Measurements from ENCODE around the gene RBMS1.

The RBMS1 gene

DNA sequence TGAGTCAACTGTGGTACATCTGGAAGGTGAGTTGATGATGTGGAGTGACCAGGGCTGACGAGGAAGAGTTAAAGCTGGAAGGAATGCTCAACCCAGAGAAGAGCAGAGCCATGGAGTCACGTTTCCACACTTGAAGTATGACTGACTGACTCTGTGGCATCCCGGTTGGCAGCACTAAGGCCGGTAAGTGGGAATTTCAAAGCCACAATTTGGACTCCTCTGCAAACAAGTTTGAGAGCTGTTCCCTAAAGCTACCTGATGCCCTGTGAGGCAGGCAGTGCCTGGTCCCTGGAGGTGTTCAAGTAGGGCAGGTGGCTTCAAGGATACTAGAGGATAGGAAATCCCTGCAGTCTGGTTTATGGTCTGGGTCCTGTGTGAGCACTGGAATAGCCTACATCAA, 224.2 kb downstream of the RBMS1 start:
- Histone ChIP-seq H3K9ac (peak overlapping the region; percentile 64; the same call in 1 of the 2 replicates), H2AFZ (ENCODE audit: low read depth) (peak overlapping the region; percentile 98), H3K79me2 (ENCODE audit: insufficient read depth, low read depth) (no peaks in the 10 kb centered on the region), H3K4me3 (IDR thresholded peaks at IDR 0.05; ENCODE audit: insufficient read depth, low read depth, low read length) (no peak overlapping the region), H3K27me3 (ENCODE audit: insufficient read depth, low read depth) (peaks cover 3% of the 10 kb centered on the region; the same call in 1 of the 2 replicates), H3K27ac (no peak overlapping the region), H3K36me3 (ENCODE audit: insufficient read depth) (no peaks in the 10 kb centered on the region), H4K20me1 (ENCODE audit: insufficient read depth) (no peaks in the 10 kb centered on the region), H3K4me2 (peak overlapping the region; percentile 48), H3K4me1 (ENCODE audit: low read depth, poor library complexity, severe bottlenecking) (peaks cover 35% of the 10 kb centered on the region)
- TF ChIP-seq CTCF (conservative IDR thresholded peaks at IDR 0.05; ENCODE audit: low read depth, low read length): no peak

DNA sequence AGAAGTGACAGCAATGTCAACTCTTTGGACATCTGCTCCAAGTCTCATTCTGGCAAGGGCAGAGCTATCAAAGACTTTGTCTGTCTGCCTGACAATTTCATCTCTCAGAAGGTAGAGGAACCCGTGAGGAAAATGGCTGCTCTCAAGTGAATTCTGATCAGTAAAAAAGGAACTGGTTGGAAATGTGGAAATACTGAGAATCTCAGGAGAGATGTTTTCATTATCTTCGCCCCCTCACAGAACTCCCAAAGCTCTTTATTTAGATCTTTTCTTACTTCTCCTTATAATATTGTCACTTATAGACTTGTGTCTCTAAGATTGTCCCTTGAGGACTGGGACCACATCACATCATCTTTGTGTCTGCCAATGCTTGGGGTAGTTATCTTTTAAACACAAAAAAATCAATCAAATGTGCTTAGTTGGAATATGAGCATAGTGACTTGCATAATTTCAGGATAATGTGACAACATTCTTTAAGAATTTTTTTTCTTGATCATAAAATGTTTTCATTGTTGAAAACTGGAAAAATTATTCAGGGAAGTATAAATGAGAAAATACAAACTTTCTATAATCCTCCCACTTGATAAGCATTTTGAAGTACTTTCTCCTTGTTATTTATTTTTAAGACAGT, 225.3 kb downstream of the RBMS1 start:
- no peak for TF ChIP-seq CTCF (conservative IDR thresholded peaks at IDR 0.05; ENCODE audit: low read depth, low read length)
- Histone ChIP-seq H3K79me2 (ENCODE audit: insufficient read depth, low read depth) (no peaks in the 10 kb centered on the region), H3K4me1 (ENCODE audit: low read depth, poor library complexity, severe bottlenecking) (peaks cover 35% of the 10 kb centered on the region), H4K20me1 (ENCODE audit: insufficient read depth) (no peaks in the 10 kb centered on the region), H2AFZ (ENCODE audit: low read depth) (no peak overlapping the region), H3K36me3 (ENCODE audit: insufficient read depth) (no peaks in the 10 kb centered on the region), H3K27me3 (ENCODE audit: insufficient read depth, low read depth) (peaks cover 3% of the 10 kb centered on the region; the same call in 1 of the 2 replicates), H3K4me2 (no peak overlapping the region), H3K27ac (no peak overlapping the region), H3K4me3 (IDR thresholded peaks at IDR 0.05; ENCODE audit: insufficient read depth, low read depth, low read length) (no peak overlapping the region), H3K9ac (no peak overlapping the region)

- Histone ChIP-seq H3K27ac (no peak overlapping the region), H2AFZ (ENCODE audit: low read depth) (no peak overlapping the region), H3K4me2 (no peak overlapping the region), H3K4me1 (ENCODE audit: low read depth, poor library complexity, severe bottlenecking) (peaks cover 35% of the 10 kb centered on the region), H3K36me3 (ENCODE audit: insufficient read depth) (no peaks in the 10 kb centered on the region), H4K20me1 (ENCODE audit: insufficient read depth) (no peaks in the 10 kb centered on the region), H3K27me3 (ENCODE audit: insufficient read depth, low read depth) (peaks cover 3% of the 10 kb centered on the region; the same call in 1 of the 2 replicates), H3K9ac (no peak overlapping the region), H3K4me3 (IDR thresholded peaks at IDR 0.05; ENCODE audit: insufficient read depth, low read depth, low read length) (no peak overlapping the region), H3K79me2 (ENCODE audit: insufficient read depth, low read depth) (no peaks in the 10 kb centered on the region)
- no peak for TF ChIP-seq CTCF (conservative IDR thresholded peaks at IDR 0.05; ENCODE audit: low read depth, low read length)
Measured at GRCh38 chr2:160267692-160268091, 225.9 kb downstream of the RBMS1 start.

- H3K36me3 ChIP-seq (ENCODE audit: insufficient read depth): no peaks in the 10 kb centered on the region
- H4K20me1 ChIP-seq (ENCODE audit: insufficient read depth): no peaks in the 10 kb centered on the region
- H3K4me3 ChIP-seq (IDR thresholded peaks at IDR 0.05; ENCODE audit: insufficient read depth, low read depth, low read length): no peak overlapping the region
- H3K79me2 ChIP-seq (ENCODE audit: insufficient read depth, low read depth): no peaks in the 10 kb centered on the region
- H3K4me1 ChIP-seq (ENCODE audit: low read depth, poor library complexity, severe bottlenecking): peaks cover 35% of the 10 kb centered on the region
- H2AFZ ChIP-seq (ENCODE audit: low read depth): no peak overlapping the region
- TF ChIP-seq CTCF (conservative IDR thresholded peaks at IDR 0.05; ENCODE audit: low read depth, low read length): no peak
- H3K27me3 ChIP-seq (ENCODE audit: insufficient read depth, low read depth): peaks cover 3% of the 10 kb centered on the region; the same call in 1 of the 2 replicates
- H3K4me2 ChIP-seq: peak overlapping the region; percentile 48; the same call in 1 of the 2 replicates
- H3K9ac ChIP-seq: no peak overlapping the region
- H3K27ac ChIP-seq: no peak overlapping the region
Measured at GRCh38 chr2:160267022-160267421, 226.6 kb downstream of the RBMS1 start.
